Measurements from ENCODE around the gene ATXN3. TPM values are rescaled to one million over a fixed set of nuclear protein-coding genes. Genes with fewer than 3 reads are reported as not detected.

ATXN3 gene
- total and polyA plus RNA-seq, 2 of the 13 experiments (the other 11 are each of a cell fraction or from before 2014, with no cell fraction given), result 14.9 to 17.3 TPM

- POLR2A ChIA-PET, result interaction anchor here (2.2 kb wide), 1 partner anchor 13 kb away, joined by 10 read pairs; the partner anchor contains the start of gene ATXN3
- peak; percentile 66 for ATAC-seq
- no peak for TF ChIP-seq MYNN (CRISPR knock-in tag; IDR thresholded peaks at IDR 0.05; ENCODE audit: low read depth)
- no peak for TF ChIP-seq ZHX2 (IDR thresholded peaks at IDR 0.05; ENCODE audit: low read depth)
- no peak for TF ChIP-seq ZHX2 (CRISPR knock-in tag; IDR thresholded peaks at IDR 0.05; ENCODE audit: borderline replicate concordance)
- TF ChIP-seq STAG1 (CRISPR knock-in tag; IDR thresholded peaks at IDR 0.05), result peak; percentile 61
- peak; percentile 55 for TF ChIP-seq CTCF (CRISPR knock-in tag; IDR thresholded peaks at IDR 0.05)
- TF ChIP-seq HOMEZ (CRISPR knock-in tag; IDR thresholded peaks at IDR 0.05; ENCODE audit: low read depth), result no peak
These were observed 13.1 kb downstream of the ATXN3 start for GRCh38 chr14:92093320-92093719.

More at GRCh38 chr14:92093320-92093719, 13.1 kb downstream of the ATXN3 start:
- 58% methylated on average over 1 of the region's 1 CpG for WGBS (ENCODE audit: low lambda C conversion rate)
- H3K4me2 ChIP-seq (ENCODE audit: low read depth, low read length), result no peak overlapping the region
- no TSS peak for BruUV-seq (replicated peaks)
- no peak overlapping the region for H2AFZ ChIP-seq (ENCODE audit: low read length)
- H3K9ac ChIP-seq (ENCODE audit: insufficient read depth, low read depth, low read length), result no peak overlapping the region
- FAIRE-seq (no peak), DNase-seq (ENCODE audit: low spot score) (no peak)
- H3K36me3 ChIP-seq (replicated peaks in 1 of 2; ENCODE audit: control insufficient read depth in 1 of 2, insufficient read depth in 2 of 2, low read length in 2 of 2), result peaks cover 2 to 17% of the 10 kb centered on the region in 2 experiments; a peak in 2 of 5 replicates
- H3K9me3 ChIP-seq (ENCODE audit: low read length), result no peaks in the 10 kb centered on the region
- no peak overlapping the region for H3K4me3 ChIP-seq (replicated peaks in 1 of 3; ENCODE audit: insufficient read depth in 1 of 3, low read depth in 2 of 3, low read length in 3 of 3)
- H3K27me3 ChIP-seq (ENCODE audit: control insufficient read depth in 1 of 2, insufficient read depth in 2 of 2, low read length in 2 of 2), result no peaks in the 10 kb centered on the region
- CTCF ChIA-PET (ENCODE audit: low intra/inter-chr PET ratio, low total read pairs), result no interaction called here
- in situ Hi-C loops (cut with HindIII; ENCODE audit: extremely low pct_ligation_motif_present, low pct_unique_long_range_greater_than_20kb), result no loop called here
- peaks cover 8% of the 10 kb centered on the region for H3K79me2 ChIP-seq (ENCODE audit: insufficient read depth, low read length)
- H3K27ac ChIP-seq (ENCODE audit: extremely low read length, insufficient read depth, low read length), result no peak overlapping the region
- intact Hi-C loops (cut with micrococcal nuclease; ENCODE audit: unreplicated experiment), result no loop called here
- H4K20me1 ChIP-seq (ENCODE audit: insufficient read depth, low read length), result no peaks in the 10 kb centered on the region
- no peaks in the 10 kb centered on the region for H3K4me1 ChIP-seq (ENCODE audit: insufficient read depth, low read length)

Measured in HepG2 (cell line).